Forelimb muscle (tissue), 1 donor: ENCODE data around the gene SLC7A9. TPM values are rescaled to one million over a fixed set of nuclear protein-coding genes. Genes with fewer than 3 reads are reported as not detected.
"Not testable (repeated sequence)": the region's sequence is repeated elsewhere in the genome, so short reads cannot be mapped to it uniquely, and the experiment has no call there.

ENCODE experiments used
- DNase-seq: peaks from one replicate; pipeline ENCODE4 v3.0.0-alpha.2; 2013; ENCODE audit warnings: low read depth
- polyA plus RNA-seq: library from polyadenylated mRNA; unstranded; fragments of 120-200 nt; gene quantifications from one replicate; pipeline ENCODE4 v1.2.1, GENCODE V29; 2013; ENCODE audit not compliant: insufficient read length

Gene SLC7A9
- polyA plus RNA-seq, 1 donor: 0.62 TPM

- DNase-seq: no peak
Observed at GRCh38 chr19:32800754-32801153, 68.8 kb downstream of the SLC7A9 start.

- no peak for DNase-seq
Observed at GRCh38 chr19:32800191-32800590, 69.4 kb downstream of the SLC7A9 start.

GRCh38 chr19:32798201-32798600 is 71.4 kb downstream of the SLC7A9 start:
- DNase-seq: no peak

GRCh38 chr19:32789429-32789828 is 80.1 kb downstream of the SLC7A9 start:
- no peak for DNase-seq

- not testable (repeated sequence) for DNase-seq
Observed at GRCh38 chr19:32787895-32788294, 81.7 kb downstream of the SLC7A9 start.

GRCh38 chr19:32787161-32787813 is 82.3 kb downstream of the SLC7A9 start:
- DNase-seq: not testable (repeated sequence)

- DNase-seq: not testable (repeated sequence)
Observed at GRCh38 chr19:32782089-32782488, 87.5 kb downstream of the SLC7A9 start.

GRCh38 chr19:32781280-32781679 is 88.3 kb downstream of the SLC7A9 start:
- DNase-seq: no peak

Other genes with a start within 250 kb of the SLC7A9 start
- gene ANKRD27, start 194.6 kb downstream of the SLC7A9 start, polyA plus RNA-seq: 11.2 TPM
- gene RGS9BP, start 193.9 kb downstream of the SLC7A9 start, polyA plus RNA-seq: 0.20 TPM
- 8.2 TPM for gene NUDT19, start 177.9 kb downstream of the SLC7A9 start, polyA plus RNA-seq
- gene TDRD12, start 150.0 kb downstream of the SLC7A9 start, polyA plus RNA-seq: 0.63 TPM
- gene CEP89, start 102.2 kb upstream of the SLC7A9 start, polyA plus RNA-seq: 17.0 TPM
- gene FAAP24, start 102.5 kb upstream of the SLC7A9 start, polyA plus RNA-seq: 1.6 TPM
- gene RHPN2, start 195.1 kb upstream of the SLC7A9 start, polyA plus RNA-seq: 2.1 TPM
- 7.6 TPM for gene GPATCH1, start 211.4 kb upstream of the SLC7A9 start, polyA plus RNA-seq